GM23248 (cell line): Measurements from ENCODE around the gene PTAFR. TPM values are rescaled to one million over a fixed set of nuclear protein-coding genes. Genes with fewer than 3 reads are reported as not detected.
A peak's percentile ranks its signal among the peaks of the same experiment; 100 is the strongest.

Experiments used
- DNase-seq: peaks from one replicate; pipeline ENCODE4 v3.0.0-alpha.2; 2015
- H2AFZ ChIP-seq: fragments of 200-600 bp; sonication (generic); 2 replicates; pipeline ENCODE4 v1.6.1; 2016; ENCODE audit warnings: antibody characterized with exemption
- H3F3A ChIP-seq: fragments of 200-600 bp; sonication (generic); 2 replicates; pipeline ENCODE4 v1.6.1; 2016; ENCODE audit warnings: mild to moderate bottlenecking, antibody characterized with exemption, mixed run types; ENCODE audit not compliant: insufficient read depth
- H3K27ac ChIP-seq: fragments of 200-600 bp; sonication (generic); 2 replicates; pipeline ENCODE4 v1.5.1; 2016; ENCODE audit warnings: mild to moderate bottlenecking
- H3K27me3 ChIP-seq: fragments of 200-600 bp; sonication (generic); replicated peaks from 2 replicates; pipeline ENCODE4 v1.6.1; 2016; ENCODE audit warnings: mild to moderate bottlenecking; ENCODE audit not compliant: insufficient read depth
- H3K36me3 ChIP-seq: fragments of 200-600 bp; sonication (generic); 2 replicates; pipeline ENCODE4 v1.6.1; 2016; ENCODE audit warnings: low read depth, mild to moderate bottlenecking
- H3K4me1 ChIP-seq: fragments of 200-600 bp; sonication (generic); 2 replicates; pipeline ENCODE4 v1.6.1; 2016; ENCODE audit warnings: mild to moderate bottlenecking; ENCODE audit not compliant: insufficient read depth
- H3K4me2 ChIP-seq: fragments of 200-600 bp; sonication (generic); one replicate; pipeline ENCODE4 v1.6.1; 2016; ENCODE audit warnings: mild to moderate bottlenecking; ENCODE audit not compliant: unreplicated experiment
- H3K4me3 ChIP-seq: fragments of 200-600 bp; sonication (generic); 2 replicates; pipeline ENCODE4 v1.5.1; 2016; ENCODE audit warnings: mild to moderate bottlenecking
- H3K79me2 ChIP-seq: fragments of 200-600 bp; sonication (generic); 2 replicates; pipeline ENCODE4 v1.6.1; 2016; ENCODE audit warnings: mild to moderate bottlenecking; ENCODE audit not compliant: insufficient read depth
- H3K9ac ChIP-seq: fragments of 200-600 bp; sonication (generic); 2 replicates; pipeline ENCODE4 v1.6.1; 2016; ENCODE audit warnings: mild to moderate bottlenecking
- H3K9me2 ChIP-seq: fragments of 200-600 bp; sonication (generic); 2 replicates; pipeline ENCODE4 v1.6.1; 2016; ENCODE audit warnings: mixed run types, mild to moderate bottlenecking, moderate library complexity; ENCODE audit not compliant: insufficient read depth
- H3K9me3 ChIP-seq: fragments of 200-600 bp; sonication (generic); one replicate; pipeline ENCODE4 v1.6.1; 2017; ENCODE audit warnings: low read depth
- H4K20me1 ChIP-seq: fragments of 200-600 bp; sonication (generic); 2 replicates; pipeline ENCODE4 v1.6.0; 2016; ENCODE audit not compliant: insufficient read depth
- EZH2 ChIP-seq: fragments of 200-600 bp; sonication (generic); IDR thresholded peaks from 2 replicates; pipeline ENCODE4 v1.6.1; 2018; ENCODE audit warnings: antibody characterized with exemption, mild to moderate bottlenecking; ENCODE audit not compliant: insufficient read depth, poor library complexity, severe bottlenecking
- EZH2phosphoT487 ChIP-seq: fragments of 200-600 bp; sonication (generic); IDR thresholded peaks from 2 replicates; pipeline ENCODE4 v1.6.1; 2018; ENCODE audit warnings: antibody characterized with exemption, moderate library complexity, mild to moderate bottlenecking, low read depth; ENCODE audit not compliant: insufficient read depth
- WGBS, 2 experiments: methylation state at CpG; one replicate each; pipeline ENCODE4 v1.1.6; 2015 to 2017; ENCODE audit warnings: low lambda C conversion rate in 2 of 2, low coverage in 1 of 2; ENCODE audit errors: missing lambda C conversion rate in 2 of 2; 5-methylcytosine and 5-hydroxymethylcytosine counted together
- in situ Hi-C: fragments of 300-500 bp; cut with MboI; formaldehyde crosslinking; loops from 2 replicates; pipeline ENCODE4 v1.15.0; 2020
- polyA plus RNA-seq: library from polyadenylated mRNA; unstranded; fragments of >200 nt; fragmentation: Nextera tagmentation; extraction: Ambion mirVana; gene quantifications from 2 replicates; pipeline ENCODE4 v1.2.1, GENCODE V29; 2016
- total RNA-seq: library from RNA; depleted of rRNA; stranded (reverse); fragments of >200 nt; shearing (Covaris generic); gene quantifications from 2 replicates; pipeline ENCODE4 v1.2.3, GENCODE V29; 2014

Gene PTAFR
- total and polyA plus RNA-seq, 2 experiments from 2014 or later = not detected

DNA sequence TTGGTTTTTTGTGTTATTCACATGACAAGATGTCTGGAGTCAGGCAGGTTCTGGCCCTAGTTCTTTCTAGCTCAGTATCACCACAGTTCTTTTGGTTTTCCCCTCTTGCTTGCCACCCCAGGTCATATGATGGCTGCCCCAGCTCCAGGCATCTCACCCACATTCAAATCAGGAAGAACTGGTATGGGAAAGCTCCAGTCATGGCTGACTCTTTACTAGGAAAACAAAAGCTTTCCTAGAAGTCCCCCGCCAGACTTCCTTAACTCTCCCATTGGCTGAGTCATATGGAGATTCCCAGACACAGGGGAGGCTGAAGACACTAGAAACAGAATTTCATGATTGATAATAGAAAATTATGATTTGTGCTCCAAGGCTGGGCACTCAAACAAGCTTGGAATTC, 65.9 kb downstream of the PTAFR start:
- Histone ChIP-seq H3K9me2 (no peaks in the 10 kb centered on the region), H3K9me3 (no peaks in the 10 kb centered on the region), H3K4me1 (peaks cover 10% of the 10 kb centered on the region; the same call in 1 of the 2 replicates), H3K79me2 (no peaks in the 10 kb centered on the region), H4K20me1 (no peaks in the 10 kb centered on the region), H2AFZ (no peak overlapping the region), H3F3A (no peaks in the 10 kb centered on the region), H3K27ac (no peak overlapping the region), H3K4me3 (no peak overlapping the region), H3K27me3 (no peaks in the 10 kb centered on the region), H3K36me3 (no peaks in the 10 kb centered on the region), H3K4me2 (no peak overlapping the region), H3K9ac (no peak overlapping the region)
- DNase-seq = peak; percentile 21
- in situ Hi-C loops = no loop called here
- no peak for TF ChIP-seq EZH2phosphoT487
- WGBS, 2 experiments = 43 to 46% methylated on average over 1 of the region's 1 CpG

- H3K9me3 ChIP-seq = no peaks in the 10 kb centered on the region
- 92 to 100% methylated on average over 3 of the region's 3 CpGs for WGBS, 2 experiments
- H3K9ac ChIP-seq = no peak overlapping the region
- no peak overlapping the region for H3K4me2 ChIP-seq
- H3K4me3 ChIP-seq = no peak overlapping the region
- no peak for DNase-seq
- H3F3A ChIP-seq = 0 out of 2 replicates have a peak, but pooled peaks cover 4% of the 10 kb centered on the region
- no peaks in the 10 kb centered on the region for H3K36me3 ChIP-seq
- no peaks in the 10 kb centered on the region for H4K20me1 ChIP-seq
- no peaks in the 10 kb centered on the region for H3K27me3 ChIP-seq
- no peaks in the 10 kb centered on the region for H3K9me2 ChIP-seq
- TF ChIP-seq EZH2 = no peak
- TF ChIP-seq EZH2phosphoT487 = no peak
- H3K4me1 ChIP-seq = peaks cover 11% of the 10 kb centered on the region; the same call in 1 of the 2 replicates
- no peak overlapping the region for H2AFZ ChIP-seq
- H3K79me2 ChIP-seq = no peaks in the 10 kb centered on the region
- H3K27ac ChIP-seq = no peak overlapping the region
- in situ Hi-C loops = no loop called here
Measured at GRCh38 chr1:28109639-28110038, 66.9 kb downstream of the PTAFR start.

- no peak for DNase-seq
Measured at GRCh38 chr1:28108001-28108400, 68.5 kb downstream of the PTAFR start.

DNA sequence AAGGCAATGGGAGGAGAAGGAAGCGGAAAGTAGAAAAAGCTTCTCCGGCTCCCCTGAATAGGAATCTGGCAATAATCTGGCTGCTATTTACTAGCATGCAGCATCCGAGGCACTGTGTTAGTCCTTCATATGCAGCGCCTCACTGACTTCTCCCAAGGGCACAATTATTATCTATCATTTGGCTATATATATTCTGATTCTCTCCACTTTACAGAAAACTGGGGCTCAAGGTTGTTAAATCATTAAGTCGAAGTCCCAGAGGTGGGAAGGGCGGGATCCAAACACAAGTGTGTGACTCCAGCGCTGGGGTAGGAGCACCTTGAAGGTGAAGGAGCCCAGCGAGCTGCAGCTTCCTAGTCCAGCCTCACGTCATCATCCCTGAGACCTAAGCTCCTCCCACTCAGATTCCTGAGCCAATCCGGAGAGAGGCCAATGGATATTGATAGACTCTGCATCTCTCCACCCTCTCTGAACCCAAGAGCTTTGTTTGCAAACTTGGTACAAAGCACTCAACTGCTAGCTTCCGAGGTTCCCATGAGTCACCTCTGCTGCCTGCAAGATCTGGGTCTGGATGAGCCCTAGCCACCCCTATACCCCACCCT, 71.5 kb downstream of the PTAFR start:
- Histone ChIP-seq H3K27ac (no peak overlapping the region), H4K20me1 (no peaks in the 10 kb centered on the region), H3K4me1 (0 out of 2 replicates have a peak, but pooled peaks cover 4% of the 10 kb centered on the region), H3K9me3 (no peaks in the 10 kb centered on the region), H3K27me3 (no peaks in the 10 kb centered on the region), H3K9me2 (no peaks in the 10 kb centered on the region), H3K36me3 (no peaks in the 10 kb centered on the region), H3K79me2 (no peaks in the 10 kb centered on the region), H3K4me2 (peak overlapping the region; percentile 91), H3F3A (0 out of 2 replicates have a peak, but pooled peaks cover 9% of the 10 kb centered on the region), H3K4me3 (peak overlapping the region; percentile 67), H3K9ac (peak overlapping the region; percentile 48), H2AFZ (peak overlapping the region; percentile 96)
- WGBS, 2 experiments = 8% methylated on average over 11 of the region's 11 CpGs
- in situ Hi-C loops = no loop called here
- DNase-seq = peak; percentile 81
- TF ChIP-seq EZH2phosphoT487 (no peak), EZH2 (no peak)

More at GRCh38 chr1:28108001-28108400, 68.5 kb downstream of the PTAFR start:
- no peak overlapping the region for H2AFZ ChIP-seq
- no peaks in the 10 kb centered on the region for H3K9me3 ChIP-seq
- no peaks in the 10 kb centered on the region for H3K79me2 ChIP-seq
- H4K20me1 ChIP-seq = no peaks in the 10 kb centered on the region
- H3K9me2 ChIP-seq = no peaks in the 10 kb centered on the region
- no peaks in the 10 kb centered on the region for H3K36me3 ChIP-seq
- no peak overlapping the region for H3K9ac ChIP-seq
- peaks cover 12% of the 10 kb centered on the region; the same call in 1 of the 2 replicates for H3K4me1 ChIP-seq
- 0 out of 2 replicates have a peak, but pooled peaks cover 9% of the 10 kb centered on the region for H3F3A ChIP-seq
- in situ Hi-C loops = no loop called here
- no peak overlapping the region for H3K4me2 ChIP-seq
- H3K4me3 ChIP-seq = no peak overlapping the region
- H3K27me3 ChIP-seq = no peaks in the 10 kb centered on the region
- 60 to 67% methylated on average over 2 of the region's 2 CpGs for WGBS, 2 experiments
- TF ChIP-seq EZH2phosphoT487 = no peak
- TF ChIP-seq EZH2 = no peak
- no peak overlapping the region for H3K27ac ChIP-seq
